ENCODE measurements around the gene SH3BP4. TPM values are rescaled to one million over a fixed set of nuclear protein-coding genes. Genes with fewer than 3 reads are reported as not detected.

Gene SH3BP4
- total RNA-seq, 2 donors from 2014 or later, result 1.5 to 1.6 TPM

DNA sequence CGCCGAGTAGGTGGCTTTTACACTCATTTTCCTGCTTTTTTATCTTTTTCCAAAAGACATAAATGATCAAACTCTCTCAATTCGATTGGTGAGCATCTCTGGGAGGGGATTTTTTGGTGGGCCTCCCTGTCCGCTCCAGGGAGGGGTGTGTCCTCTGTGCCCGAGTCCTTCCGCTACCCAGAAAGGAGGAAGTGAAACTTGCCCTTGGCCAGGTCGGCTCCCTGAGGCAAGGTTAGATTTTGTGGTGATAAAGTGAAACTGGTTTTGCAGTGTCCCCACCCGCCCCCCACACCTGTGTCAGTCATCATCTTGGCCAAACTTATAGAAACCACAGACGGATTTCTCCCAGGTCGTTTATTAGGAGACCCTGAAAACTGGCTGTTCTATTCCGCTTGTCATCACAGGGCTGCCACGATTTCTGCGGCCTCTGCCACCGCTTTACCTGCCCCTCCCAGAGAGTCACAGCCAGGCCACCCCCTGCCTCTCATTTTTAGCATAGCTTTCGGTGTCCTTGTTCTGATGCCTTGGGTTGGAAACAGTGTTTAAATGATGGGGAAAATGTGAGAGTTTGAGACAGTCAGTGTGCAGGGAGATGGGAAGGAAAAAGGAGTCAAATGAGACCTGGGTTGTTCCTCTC lies 93.6 kb downstream of the SH3BP4 start:
- Mint-ChIP-seq H3K36me3 (ENCODE audit: insufficient read depth in 2 of 2) (no peaks in the 10 kb centered on the region), H3K4me3 (peak overlapping the region; percentile 32 to 38), H3K4me1 (ENCODE audit: low read depth) (peaks cover 14% of the 10 kb centered on the region), H3K9me3 (no peaks in the 10 kb centered on the region), H3K27ac (no peak overlapping the region), H3K27me3 (ENCODE audit: low read depth) (peaks cover 9% of the 10 kb centered on the region)
- ATAC-seq (replicated peaks in 1 of 2) (peak in 1 of 2 donors; percentile 13), DNase-seq (no peak)

- H3K9me3 Mint-ChIP-seq, result no peaks in the 10 kb centered on the region
- no peaks in the 10 kb centered on the region for H3K36me3 Mint-ChIP-seq (ENCODE audit: insufficient read depth in 2 of 2)
- DNase-seq (no peak), ATAC-seq (replicated peaks in 1 of 2) (no peak)
- H3K27me3 Mint-ChIP-seq (ENCODE audit: low read depth), result peaks cover 9% of the 10 kb centered on the region
- H3K4me3 Mint-ChIP-seq, result no peak overlapping the region
- no peak overlapping the region for H3K27ac Mint-ChIP-seq
- H3K4me1 Mint-ChIP-seq (ENCODE audit: low read depth), result peaks cover 14% of the 10 kb centered on the region
These were observed 94.1 kb downstream of the SH3BP4 start for GRCh38 chr2:235045973-235046343.

DNA sequence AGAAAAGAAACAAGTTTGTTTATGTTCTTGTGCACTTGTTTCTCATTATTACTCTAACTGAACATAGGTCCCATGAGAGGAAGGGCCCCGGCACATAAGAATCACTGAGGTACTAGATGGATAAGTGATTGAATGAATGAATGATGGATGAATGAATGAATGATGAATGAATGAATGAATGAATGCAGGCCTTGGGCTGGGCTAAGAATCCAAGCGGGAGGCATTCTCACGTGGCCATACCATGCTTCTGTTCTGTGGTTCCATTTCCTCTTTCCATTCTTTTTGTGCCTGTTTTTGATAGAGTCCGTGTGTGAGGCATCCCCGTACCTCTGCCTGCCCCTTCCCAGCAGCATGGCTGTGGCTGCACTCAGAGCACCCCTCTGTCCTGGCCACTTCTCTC lies 94.8 kb downstream of the SH3BP4 start:
- Mint-ChIP-seq H3K36me3 (ENCODE audit: insufficient read depth in 2 of 2) (no peaks in the 10 kb centered on the region), H3K27ac (no peak overlapping the region), H3K9me3 (no peaks in the 10 kb centered on the region), H3K27me3 (ENCODE audit: low read depth) (peaks cover 9% of the 10 kb centered on the region), H3K4me3 (no peak overlapping the region), H3K4me1 (ENCODE audit: low read depth) (peaks cover 14% of the 10 kb centered on the region)
- ATAC-seq (replicated peaks in 1 of 2), result no peak
- no peak for DNase-seq

DNA sequence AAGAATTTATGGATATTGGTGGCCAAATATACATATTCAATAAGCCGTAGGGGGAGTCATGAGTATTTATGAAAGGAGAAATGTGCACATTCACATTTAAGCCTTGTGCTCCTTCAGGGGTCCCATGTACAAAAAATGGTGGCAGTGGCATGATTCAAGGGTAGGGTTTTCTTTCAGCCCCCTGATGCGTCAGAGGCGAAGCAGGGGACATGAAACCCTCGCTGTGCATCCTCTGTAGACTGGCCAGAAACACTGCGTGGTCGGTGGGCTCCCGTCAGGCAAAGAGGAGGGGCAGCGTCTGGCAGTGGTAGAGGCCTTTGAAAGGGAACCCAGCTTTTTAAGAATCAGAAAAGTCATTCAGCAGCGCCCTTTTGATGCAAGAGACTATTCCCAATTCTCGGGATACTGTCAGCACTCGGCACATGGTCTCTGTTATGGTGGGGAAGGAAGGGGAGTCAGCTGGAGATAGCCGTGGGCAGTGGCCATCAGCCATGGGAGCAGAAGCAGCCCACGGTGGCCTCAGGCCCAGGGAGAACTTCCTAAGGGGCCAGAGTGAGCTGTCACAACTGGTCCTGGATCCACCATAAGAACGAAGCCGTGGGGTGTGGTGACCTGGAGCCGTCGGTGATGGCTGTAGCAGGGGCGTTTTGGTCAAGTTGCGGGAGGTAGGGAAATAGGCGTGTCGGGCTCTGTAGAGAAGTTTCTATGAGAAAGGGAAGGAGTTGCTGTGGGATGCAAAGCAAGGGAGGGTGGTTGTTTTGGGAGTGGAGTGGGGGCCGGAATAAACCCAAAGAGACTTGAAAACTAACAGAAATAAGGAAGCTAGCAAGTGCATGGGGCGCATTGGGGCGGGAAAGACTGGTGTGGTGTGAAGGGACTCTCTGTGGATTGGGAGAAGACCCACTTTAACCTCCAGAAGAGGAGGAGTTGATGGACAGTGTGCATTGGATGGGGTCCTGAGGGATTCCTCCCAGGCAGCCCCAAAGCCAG lies 95.6 kb downstream of the SH3BP4 start:
- no peaks in the 10 kb centered on the region for H3K36me3 Mint-ChIP-seq (ENCODE audit: insufficient read depth in 2 of 2)

GRCh38 chr2:235048549-235048948 lies 96.7 kb downstream of the SH3BP4 start:
- H3K36me3 Mint-ChIP-seq (ENCODE audit: insufficient read depth in 2 of 2), result no peaks in the 10 kb centered on the region
- no peak for ATAC-seq (replicated peaks in 1 of 2)
- H3K9me3 Mint-ChIP-seq, result no peaks in the 10 kb centered on the region
- H3K4me1 Mint-ChIP-seq (ENCODE audit: low read depth), result peaks cover 14% of the 10 kb centered on the region
- H3K4me3 Mint-ChIP-seq, result no peak overlapping the region
- no peak overlapping the region for H3K27ac Mint-ChIP-seq
- H3K27me3 Mint-ChIP-seq (ENCODE audit: low read depth), result peaks cover 9% of the 10 kb centered on the region
- no peak for DNase-seq

More for the DNA sequence above, 95.6 kb downstream of the SH3BP4 start:
- no peaks in the 10 kb centered on the region for H3K9me3 Mint-ChIP-seq
- peaks cover 14% of the 10 kb centered on the region for H3K4me1 Mint-ChIP-seq (ENCODE audit: low read depth)
- peaks cover 9% of the 10 kb centered on the region for H3K27me3 Mint-ChIP-seq (ENCODE audit: low read depth)
- H3K27ac Mint-ChIP-seq, result no peak overlapping the region
- DNase-seq (no peak), ATAC-seq (replicated peaks in 1 of 2) (no peak)
- H3K4me3 Mint-ChIP-seq, result no peak overlapping the region

DNA sequence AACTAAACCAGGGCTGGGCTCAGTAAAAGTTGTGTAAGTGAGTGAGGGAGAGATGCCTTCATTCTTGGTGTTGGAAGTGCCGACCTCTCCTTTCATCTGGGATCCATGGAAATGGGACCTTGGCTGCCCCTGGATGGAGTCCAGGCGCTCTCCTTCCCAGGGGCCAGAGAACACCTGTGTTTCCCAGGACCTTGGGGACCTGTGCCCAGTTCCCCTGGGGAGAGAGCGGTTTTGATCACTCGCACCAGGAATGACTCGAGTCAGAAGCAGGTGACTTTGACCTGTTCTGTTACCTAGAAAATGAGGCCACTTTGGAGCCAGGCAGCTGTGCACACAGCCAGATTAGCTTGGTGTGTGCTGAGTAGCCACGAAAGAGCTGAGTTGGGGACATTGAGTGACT lies 97.3 kb downstream of the SH3BP4 start:
- no peaks in the 10 kb centered on the region for H3K36me3 Mint-ChIP-seq (ENCODE audit: insufficient read depth in 2 of 2)
- H3K27ac Mint-ChIP-seq, result no peak overlapping the region

GRCh38 chr2:235049719-235050118 lies 97.9 kb downstream of the SH3BP4 start:
- Mint-ChIP-seq H3K27ac (no peak overlapping the region), H3K4me3 (no peak overlapping the region), H3K27me3 (ENCODE audit: low read depth) (peaks cover 9% of the 10 kb centered on the region), H3K36me3 (ENCODE audit: insufficient read depth in 2 of 2) (no peaks in the 10 kb centered on the region), H3K4me1 (ENCODE audit: low read depth) (peaks cover 14% of the 10 kb centered on the region), H3K9me3 (no peaks in the 10 kb centered on the region)
- DNase-seq (no peak), ATAC-seq (replicated peaks in 1 of 2) (no peak)

More for the DNA sequence above, 97.3 kb downstream of the SH3BP4 start:
- no peaks in the 10 kb centered on the region for H3K9me3 Mint-ChIP-seq
- DNase-seq, result no peak
- H3K4me3 Mint-ChIP-seq, result no peak overlapping the region
- H3K4me1 Mint-ChIP-seq (ENCODE audit: low read depth), result peaks cover 14% of the 10 kb centered on the region
- H3K27me3 Mint-ChIP-seq (ENCODE audit: low read depth), result peaks cover 9% of the 10 kb centered on the region
- ATAC-seq (replicated peaks in 1 of 2), result no peak

DNA sequence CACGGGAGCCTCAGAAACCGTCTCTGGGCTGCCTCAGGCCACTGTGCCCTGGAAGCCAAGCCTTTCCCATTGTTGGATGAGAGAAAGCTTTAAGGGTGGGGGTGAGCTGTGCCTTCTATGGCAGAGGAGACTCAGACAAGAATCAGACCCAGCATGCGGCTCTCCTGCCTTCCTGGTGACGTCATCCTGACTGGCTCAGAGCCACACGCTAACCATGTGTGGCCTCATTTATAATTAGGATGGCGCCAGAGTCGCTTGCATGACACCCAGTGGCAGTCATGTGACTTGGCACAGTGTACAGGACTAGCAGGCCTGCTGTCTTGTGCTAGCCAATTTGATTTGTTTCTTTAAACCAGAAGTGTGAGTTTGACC lies 99.1 kb downstream of the SH3BP4 start:
- Mint-ChIP-seq H3K4me3 (no peak overlapping the region), H3K4me1 (ENCODE audit: low read depth) (peaks cover 4% of the 10 kb centered on the region), H3K36me3 (ENCODE audit: insufficient read depth in 2 of 2) (no peaks in the 10 kb centered on the region), H3K27ac (no peak overlapping the region), H3K9me3 (no peaks in the 10 kb centered on the region), H3K27me3 (ENCODE audit: low read depth) (peaks cover 4% of the 10 kb centered on the region)
- ATAC-seq (replicated peaks in 1 of 2) (no peak), DNase-seq (no peak)

GRCh38 chr2:235051436-235052260 lies 99.8 kb downstream of the SH3BP4 start:
- no peak overlapping the region for H3K4me3 Mint-ChIP-seq
- H3K27me3 Mint-ChIP-seq (ENCODE audit: low read depth), result no peaks in the 10 kb centered on the region
- no peaks in the 10 kb centered on the region for H3K36me3 Mint-ChIP-seq (ENCODE audit: insufficient read depth in 2 of 2)
- DNase-seq (no peak), ATAC-seq (replicated peaks in 1 of 2) (no peak)
- H3K9me3 Mint-ChIP-seq, result no peaks in the 10 kb centered on the region
- no peak overlapping the region for H3K27ac Mint-ChIP-seq
- H3K4me1 Mint-ChIP-seq (ENCODE audit: low read depth), result no peaks in the 10 kb centered on the region

DNA sequence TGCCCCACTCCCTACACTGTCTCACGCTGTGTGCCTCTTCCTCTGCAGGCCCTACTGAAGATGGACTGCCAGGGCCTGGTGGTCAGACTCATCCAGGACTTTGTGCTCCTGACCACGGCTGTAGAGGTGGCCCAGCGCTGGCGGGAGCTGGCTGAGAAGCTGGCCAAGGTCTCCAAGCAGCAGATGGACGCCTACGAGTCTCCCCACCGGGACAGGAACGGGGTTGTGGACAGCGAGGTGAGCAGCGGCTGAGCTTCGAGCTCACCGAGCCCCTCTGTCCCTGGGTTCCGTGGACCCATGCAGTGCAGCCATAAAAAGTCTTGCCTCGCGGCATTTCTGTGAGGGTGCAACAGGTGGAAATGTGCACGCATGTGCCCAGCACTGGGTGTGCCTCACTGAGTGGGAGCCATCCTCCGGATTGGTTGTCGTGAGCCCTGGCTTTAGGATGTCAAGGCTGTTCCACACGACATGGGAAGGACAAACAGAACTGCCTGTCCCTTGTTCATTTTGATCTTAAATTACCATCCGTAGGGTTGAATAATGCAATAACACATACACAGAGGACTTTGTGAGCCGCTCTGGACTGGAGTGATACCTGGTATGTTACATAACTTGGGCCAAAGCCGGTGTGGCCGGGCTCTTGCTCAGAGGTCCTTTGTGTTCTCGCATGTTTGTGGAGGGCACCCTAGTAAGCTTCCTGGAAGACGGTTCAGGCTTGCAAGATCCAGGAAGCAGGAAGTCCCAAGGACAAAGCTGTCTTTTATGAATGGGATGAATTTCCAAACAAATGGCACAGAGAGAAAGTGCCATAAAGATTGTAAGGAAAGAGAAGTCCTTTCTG lies 100.9 kb downstream of the SH3BP4 start:
- Mint-ChIP-seq H3K27ac (no peak overlapping the region), H3K27me3 (ENCODE audit: low read depth) (no peaks in the 10 kb centered on the region), H3K4me3 (no peak overlapping the region), H3K9me3 (no peaks in the 10 kb centered on the region), H3K36me3 (ENCODE audit: insufficient read depth in 2 of 2) (no peaks in the 10 kb centered on the region), H3K4me1 (ENCODE audit: low read depth) (no peaks in the 10 kb centered on the region)
- DNase-seq (no peak), ATAC-seq (replicated peaks in 1 of 2) (no peak)

DNA sequence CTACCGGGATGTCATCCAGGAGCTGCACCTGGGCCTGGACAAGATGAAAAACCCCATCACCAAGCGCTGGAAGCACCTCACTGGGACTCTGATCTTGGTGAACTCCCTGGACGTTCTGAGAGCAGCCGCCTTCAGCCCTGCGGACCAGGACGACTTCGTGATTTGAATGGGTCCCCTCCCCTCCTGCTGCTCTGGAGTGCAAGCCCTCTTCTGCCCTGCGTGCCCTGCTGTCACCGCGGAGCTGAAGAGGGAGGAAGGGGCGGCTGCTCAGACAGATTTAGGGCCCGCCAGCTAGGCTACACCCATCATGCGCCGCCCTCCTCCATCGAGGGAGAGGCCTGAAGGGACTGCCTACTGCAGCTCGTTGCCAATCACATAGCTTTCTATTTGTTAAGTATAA lies 101.8 kb downstream of the SH3BP4 start:
- no peaks in the 10 kb centered on the region for H3K9me3 Mint-ChIP-seq
- DNase-seq (no peak), ATAC-seq (replicated peaks in 1 of 2) (no peak)
- H3K4me1 Mint-ChIP-seq (ENCODE audit: low read depth), result no peaks in the 10 kb centered on the region
- H3K4me3 Mint-ChIP-seq, result no peak overlapping the region
- no peaks in the 10 kb centered on the region for H3K36me3 Mint-ChIP-seq (ENCODE audit: insufficient read depth in 2 of 2)
- H3K27me3 Mint-ChIP-seq (ENCODE audit: low read depth), result peaks cover 4% of the 10 kb centered on the region
- no peak overlapping the region for H3K27ac Mint-ChIP-seq

- Mint-ChIP-seq H3K27ac (no peak overlapping the region), H3K4me1 (ENCODE audit: low read depth) (no peaks in the 10 kb centered on the region), H3K36me3 (ENCODE audit: insufficient read depth in 2 of 2) (no peaks in the 10 kb centered on the region), H3K9me3 (peaks cover 0 to 2% of the 10 kb centered on the region in 2 donors), H3K4me3 (no peak overlapping the region), H3K27me3 (ENCODE audit: low read depth) (peaks cover 12% of the 10 kb centered on the region)
- no peak for DNase-seq
- no peak for ATAC-seq (replicated peaks in 1 of 2)
These were observed 102.7 kb downstream of the SH3BP4 start for GRCh38 chr2:235054475-235054874.
